ENCODE measurements around the gene OR6Y1.

GRCh38 chr1:158547533-158547932 is 6.7 kb downstream of the OR6Y1 start:
- TF ChIP-seq, protein P1, sequence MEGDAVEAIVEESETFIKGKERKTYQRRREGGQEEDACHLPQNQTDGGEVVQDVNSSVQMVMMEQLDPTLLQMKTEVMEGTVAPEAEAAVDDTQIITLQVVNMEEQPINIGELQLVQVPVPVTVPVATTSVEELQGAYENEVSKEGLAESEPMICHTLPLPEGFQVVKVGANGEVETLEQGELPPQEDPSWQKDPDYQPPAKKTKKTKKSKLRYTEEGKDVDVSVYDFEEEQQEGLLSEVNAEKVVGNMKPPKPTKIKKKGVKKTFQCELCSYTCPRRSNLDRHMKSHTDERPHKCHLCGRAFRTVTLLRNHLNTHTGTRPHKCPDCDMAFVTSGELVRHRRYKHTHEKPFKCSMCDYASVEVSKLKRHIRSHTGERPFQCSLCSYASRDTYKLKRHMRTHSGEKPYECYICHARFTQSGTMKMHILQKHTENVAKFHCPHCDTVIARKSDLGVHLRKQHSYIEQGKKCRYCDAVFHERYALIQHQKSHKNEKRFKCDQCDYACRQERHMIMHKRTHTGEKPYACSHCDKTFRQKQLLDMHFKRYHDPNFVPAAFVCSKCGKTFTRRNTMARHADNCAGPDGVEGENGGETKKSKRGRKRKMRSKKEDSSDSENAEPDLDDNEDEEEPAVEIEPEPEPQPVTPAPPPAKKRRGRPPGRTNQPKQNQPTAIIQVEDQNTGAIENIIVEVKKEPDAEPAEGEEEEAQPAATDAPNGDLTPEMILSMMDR (IDR thresholded peaks at IDR 0.05): no peak
- TF ChIP-seq POLR2A (IDR thresholded peaks at IDR 0.05) (no peak), POLR2AphosphoS5 (IDR thresholded peaks at IDR 0.05) (no peak), EP300 (IDR thresholded peaks at IDR 0.05; ENCODE audit: low read depth) (no peak)
